ENCODE results near the gene KIAA1671. TPM values are rescaled to one million over a fixed set of nuclear protein-coding genes. Genes with fewer than 3 reads are reported as not detected.
A peak's percentile ranks its signal among the peaks of the same experiment; 100 is the strongest.

Gene KIAA1671
- total and polyA plus RNA-seq, 9 of the 15 experiments (the other 6 are each of a cell fraction or from before 2014, with no cell fraction given): under 0.01 to 0.11 (median 0.02) TPM; not detected in 5

- no peak for TF ChIP-seq RBM34 (IDR thresholded peaks at IDR 0.05; ENCODE audit: borderline replicate concordance, insufficient read depth, low read length)
- no peak for TF ChIP-seq MITF (IDR thresholded peaks at IDR 0.05)
- peak; percentile 66 for TF ChIP-seq SMC3 (conservative IDR thresholded peaks at IDR 0.05; ENCODE audit: insufficient read depth, low read depth, low read length)
- no peak for TF ChIP-seq ZNF143 (CRISPR knock-in tag; IDR thresholded peaks at IDR 0.05)
- peak; percentile 41 to 65 for TF ChIP-seq RAD21 (CRISPR knock-in tag; conservative IDR thresholded peaks at IDR 0.05 in 1 of 2, IDR thresholded peaks at IDR 0.05 in 1 of 2)
- no peak for TF ChIP-seq ZNF277 (CRISPR knock-in tag; IDR thresholded peaks at IDR 0.05; ENCODE audit: borderline replicate concordance)
Observed at GRCh38 chr22:25057013-25057881, 104.7 kb downstream of the KIAA1671 start (continued).
